ENCODE results near the gene DDB1. TPM values are rescaled to one million over a fixed set of nuclear protein-coding genes. Genes with fewer than 3 reads are reported as not detected.
"Not testable (repeated sequence)": the region's sequence is repeated elsewhere in the genome, so short reads cannot be mapped to it uniquely, and the experiment has no call there.

The DDB1 gene
- total RNA-seq, 1 experiment from 2014 or later, result 209 TPM

GRCh38 chr11:61270354-61271076, 62.4 kb downstream of the DDB1 start:
- DNase-seq (ENCODE audit: low read depth), result peak; percentile 30

DNA sequence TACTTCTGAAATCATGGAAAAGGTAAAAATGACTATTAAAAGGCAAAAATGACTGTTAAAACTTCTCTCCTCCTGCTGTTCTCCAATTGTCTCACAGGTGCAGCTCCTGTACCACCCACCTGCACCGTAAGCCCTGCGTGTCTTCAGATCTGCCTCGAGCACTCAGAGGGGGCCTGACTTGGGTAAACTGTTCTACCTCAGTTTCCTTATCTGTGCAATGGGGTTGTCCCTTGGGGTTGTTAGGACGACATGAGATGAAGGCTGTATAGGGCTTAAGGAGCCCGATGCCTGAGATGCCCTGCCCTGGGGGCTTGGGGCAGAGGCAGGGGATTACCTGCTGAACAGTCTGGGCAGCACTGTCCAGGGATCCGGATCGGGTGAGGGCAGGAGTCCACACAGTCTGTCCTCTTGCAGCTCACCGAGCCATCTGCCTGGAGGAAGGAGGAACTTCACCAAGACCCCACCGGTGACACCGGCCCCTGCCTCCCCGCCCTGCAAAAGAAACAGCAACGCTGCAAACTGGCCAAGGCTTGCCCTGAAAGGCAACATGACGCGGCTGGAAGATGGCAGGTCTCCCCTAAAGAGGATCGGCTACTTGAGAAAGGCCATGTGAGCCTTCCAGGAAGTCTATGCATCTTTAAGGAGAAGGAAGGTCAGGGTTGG, 64.2 kb downstream of the DDB1 start:
- DNase-seq (ENCODE audit: low read depth), result no peak

DNA sequence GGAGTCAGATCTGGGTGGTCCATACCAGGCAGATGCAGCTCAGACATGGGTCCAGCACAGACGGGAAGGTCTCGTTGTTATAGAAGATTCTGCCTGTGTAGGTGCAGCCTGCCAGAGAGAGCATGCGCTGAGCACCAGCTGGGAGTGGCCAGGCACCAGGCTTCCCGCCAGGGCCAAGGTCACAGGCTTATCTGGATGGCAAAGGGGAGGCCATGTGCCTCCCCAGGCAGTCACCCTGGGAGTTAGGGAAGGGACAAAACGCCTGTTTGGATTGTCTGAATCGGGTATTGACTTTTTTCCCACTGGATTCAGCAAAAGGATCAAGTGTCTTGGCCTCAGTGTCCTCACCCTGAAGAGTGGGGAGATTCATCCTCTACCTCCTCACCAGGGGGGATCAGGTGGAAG, 65.5 kb downstream of the DDB1 start:
- no peak for DNase-seq (ENCODE audit: low read depth)

DNA sequence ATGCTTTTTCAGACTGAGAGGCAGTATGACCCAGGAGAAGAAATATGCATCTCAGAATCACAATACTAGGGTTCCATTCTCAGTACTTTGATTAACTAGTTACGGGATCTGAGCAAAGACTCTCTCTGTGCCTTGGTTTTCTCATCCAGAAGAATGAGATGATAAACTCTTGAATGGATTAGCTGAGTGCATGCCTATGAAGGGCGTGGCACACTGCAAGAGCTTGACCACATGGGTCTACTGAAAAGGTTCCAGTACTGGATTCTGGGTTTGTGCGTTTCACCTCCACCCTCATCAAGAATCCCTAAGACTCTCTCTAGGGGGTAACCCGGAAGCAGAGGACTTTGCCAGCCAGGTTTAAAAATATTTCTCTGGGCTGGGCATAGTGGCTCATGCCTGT, 66.3 kb downstream of the DDB1 start:
- DNase-seq (ENCODE audit: low read depth), result no peak

DNA sequence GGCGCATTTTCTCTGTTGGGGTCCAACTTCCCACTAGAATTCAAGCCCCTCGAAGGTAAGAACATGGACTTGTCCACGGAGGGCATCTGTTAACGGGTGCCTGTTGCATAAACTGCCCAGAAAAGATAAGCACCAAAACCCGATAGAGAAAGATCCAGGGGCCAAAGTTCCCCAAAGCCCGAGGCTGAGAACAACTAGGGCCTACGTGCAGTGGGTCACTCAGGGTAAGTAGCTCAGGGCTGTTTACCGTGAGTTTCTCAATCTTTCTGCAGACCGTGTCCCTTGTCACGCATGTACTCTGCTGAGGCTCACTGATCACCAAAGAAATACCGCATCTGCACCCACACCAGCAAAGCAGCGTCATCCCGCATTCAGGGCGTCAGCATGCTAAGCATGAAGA, 67.5 kb downstream of the DDB1 start:
- no peak for DNase-seq (ENCODE audit: low read depth)

DNA sequence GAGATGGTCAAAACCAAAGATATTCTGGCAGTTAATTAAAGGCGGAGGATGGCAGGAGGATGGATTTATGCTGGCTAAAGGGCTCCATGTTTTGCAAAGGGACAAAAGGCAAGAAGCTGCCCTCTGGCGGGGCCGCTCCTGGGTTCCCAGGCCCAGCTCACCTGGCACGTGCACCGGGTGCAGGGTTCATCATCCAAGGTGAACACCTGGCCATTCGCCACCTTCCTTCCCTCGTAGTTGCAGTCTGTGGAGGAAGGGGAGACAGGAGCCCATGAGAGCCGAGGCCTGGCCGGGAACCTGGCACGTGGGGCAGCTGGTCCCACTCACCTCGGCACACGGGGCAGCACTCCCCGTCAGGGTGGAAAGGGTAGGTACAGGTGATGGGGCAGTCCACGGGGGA, 68.1 kb downstream of the DDB1 start:
- DNase-seq (ENCODE audit: low read depth), result no peak

- no peak for DNase-seq (ENCODE audit: low read depth)
Measured at GRCh38 chr11:61264371-61264770, 68.5 kb downstream of the DDB1 start.

DNA sequence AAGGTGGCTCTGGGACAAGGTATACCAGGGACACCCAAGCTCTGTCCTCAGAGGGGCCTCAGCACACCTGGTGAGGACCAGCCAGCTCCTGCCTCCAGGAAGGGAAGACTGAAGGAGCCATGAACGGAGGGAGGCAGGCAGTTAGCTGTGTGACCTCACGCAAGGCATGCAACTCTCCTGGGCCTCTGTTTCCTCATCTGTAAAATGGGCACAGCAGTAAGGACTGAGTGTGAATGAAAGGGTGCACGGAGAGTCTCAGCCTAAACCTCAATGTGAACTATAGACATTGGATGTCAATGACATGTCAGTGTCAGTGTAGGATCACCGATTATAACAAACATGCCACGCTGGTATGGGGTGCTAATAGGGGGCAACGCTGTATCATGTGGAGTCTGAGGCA, 73.5 kb downstream of the DDB1 start:
- no peak for DNase-seq (ENCODE audit: low read depth)

GRCh38 chr11:61258546-61258945, 74.4 kb downstream of the DDB1 start:
- DNase-seq (ENCODE audit: low read depth), result no peak

- DNase-seq (ENCODE audit: low read depth), result no peak
Measured at GRCh38 chr11:61256710-61257482, 76.0 kb downstream of the DDB1 start.

GRCh38 chr11:61254403-61255025, 78.4 kb downstream of the DDB1 start:
- DNase-seq (ENCODE audit: low read depth), result peak; percentile 55

- not testable (repeated sequence) for DNase-seq (ENCODE audit: low read depth)
Measured at GRCh38 chr11:61252332-61252731, 80.6 kb downstream of the DDB1 start.

DNA sequence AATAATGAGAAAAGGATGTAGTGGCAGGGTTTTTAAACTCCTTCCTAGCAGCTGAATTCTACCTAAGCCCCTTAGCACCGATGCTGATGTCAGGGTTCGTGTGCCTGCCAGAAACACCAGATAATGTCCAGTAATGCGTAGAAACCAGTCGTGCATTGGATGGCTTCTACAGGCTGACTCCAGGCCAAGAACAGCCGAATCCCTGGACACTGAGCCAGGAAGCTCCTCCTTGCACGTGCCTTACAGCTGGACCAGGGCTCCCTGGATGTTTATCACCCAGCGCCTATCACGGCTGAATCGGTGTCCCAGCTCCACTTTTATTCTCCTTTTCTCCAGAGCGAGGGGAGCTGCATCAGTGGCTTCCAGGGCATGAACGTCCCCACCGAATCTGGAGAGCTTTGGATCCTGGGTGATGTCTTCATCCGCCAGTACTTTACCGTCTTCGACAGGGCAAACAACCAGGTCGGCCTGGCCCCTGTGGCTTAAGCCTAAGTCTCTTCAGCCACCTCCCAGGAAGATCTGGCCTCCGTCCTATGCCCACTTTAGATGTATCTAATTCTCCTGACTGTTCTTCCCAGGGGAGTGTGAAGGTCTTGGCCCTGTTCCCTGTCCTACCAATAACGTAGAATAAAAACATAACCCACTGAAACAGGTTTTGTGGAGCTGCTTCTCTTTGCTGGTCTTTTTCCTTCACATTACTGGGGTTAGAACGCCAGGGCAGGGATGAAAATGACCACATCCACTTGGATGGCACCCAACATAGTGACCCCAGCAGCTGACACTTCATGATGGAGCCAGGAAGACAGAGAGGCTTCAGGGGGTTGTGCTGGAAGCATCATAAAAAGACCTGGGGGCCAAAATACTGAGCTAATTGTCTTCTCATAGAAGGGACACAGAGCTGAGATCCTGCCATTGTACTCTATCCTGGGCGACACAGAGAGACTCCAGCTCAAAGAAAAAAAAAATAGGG, 81.8 kb downstream of the DDB1 start:
- DNase-seq (ENCODE audit: low read depth), result not testable (repeated sequence)

Other genes with a start within 250 kb of the DDB1 start
- gene CD5, start 230.6 kb downstream of the DDB1 start, total RNA-seq (2014; rRNA removed; shearing (Covaris generic)), result not detected in 2 replicates
- gene VPS37C, start 171.7 kb downstream of the DDB1 start, total RNA-seq (2014; rRNA removed; shearing (Covaris generic)), result 8.0 and 15.1 TPM in 2 replicates
- gene PGA3, start 129.6 kb downstream of the DDB1 start, total RNA-seq (2014; rRNA removed; shearing (Covaris generic)), result not detected in 2 replicates
- gene PGA4, start 110.8 kb downstream of the DDB1 start, total RNA-seq (2014; rRNA removed; shearing (Covaris generic)), result not detected in 2 replicates
- not detected in 2 replicates for gene PGA5, start 91.9 kb downstream of the DDB1 start, total RNA-seq (2014; rRNA removed; shearing (Covaris generic))
- not detected in 2 replicates for gene VWCE, start 37.8 kb downstream of the DDB1 start, total RNA-seq (2014; rRNA removed; shearing (Covaris generic))
- 7.8 and 10.9 TPM in 2 replicates for gene TKFC, start 123 bp upstream of the DDB1 start, total RNA-seq (2014; rRNA removed; shearing (Covaris generic))
- gene CYB561A3, start 28.8 kb upstream of the DDB1 start, total RNA-seq (2014; rRNA removed; shearing (Covaris generic)), result 35.5 and 39.4 TPM in 2 replicates
- 44.4 and 67.3 TPM in 2 replicates for gene TMEM138, start 29.3 kb upstream of the DDB1 start, total RNA-seq (2014; rRNA removed; shearing (Covaris generic))
- 25.1 and 38.4 TPM in 2 replicates for gene TMEM216, start 59.5 kb upstream of the DDB1 start, total RNA-seq (2014; rRNA removed; shearing (Covaris generic))
- 53.8 and 59.7 TPM in 2 replicates for gene CPSF7, start 96.9 kb upstream of the DDB1 start, total RNA-seq (2014; rRNA removed; shearing (Covaris generic))
- 39.9 and 99.0 TPM in 2 replicates for gene SDHAF2, start 97.0 kb upstream of the DDB1 start, total RNA-seq (2014; rRNA removed; shearing (Covaris generic))
- gene LRRC10B, start 175.6 kb upstream of the DDB1 start, total RNA-seq (2014; rRNA removed; shearing (Covaris generic)), result 0.64 and 2.4 TPM in 2 replicates
- 0.10 and 0.22 TPM in 2 replicates for gene SYT7, start 248.0 kb upstream of the DDB1 start, total RNA-seq (2014; rRNA removed; shearing (Covaris generic))